GM19395 (cell line): ENCODE data around the gene ING3.

Experiments
- ATAC-seq: cut with Tn5 transposase; IDR thresholded peaks from one replicate; pipeline ENCODE4 v1.9.1; 2021; ENCODE audit warnings: mild to moderate bottlenecking, moderate library complexity; ENCODE audit not compliant: unreplicated experiment

The ING3 gene

DNA sequence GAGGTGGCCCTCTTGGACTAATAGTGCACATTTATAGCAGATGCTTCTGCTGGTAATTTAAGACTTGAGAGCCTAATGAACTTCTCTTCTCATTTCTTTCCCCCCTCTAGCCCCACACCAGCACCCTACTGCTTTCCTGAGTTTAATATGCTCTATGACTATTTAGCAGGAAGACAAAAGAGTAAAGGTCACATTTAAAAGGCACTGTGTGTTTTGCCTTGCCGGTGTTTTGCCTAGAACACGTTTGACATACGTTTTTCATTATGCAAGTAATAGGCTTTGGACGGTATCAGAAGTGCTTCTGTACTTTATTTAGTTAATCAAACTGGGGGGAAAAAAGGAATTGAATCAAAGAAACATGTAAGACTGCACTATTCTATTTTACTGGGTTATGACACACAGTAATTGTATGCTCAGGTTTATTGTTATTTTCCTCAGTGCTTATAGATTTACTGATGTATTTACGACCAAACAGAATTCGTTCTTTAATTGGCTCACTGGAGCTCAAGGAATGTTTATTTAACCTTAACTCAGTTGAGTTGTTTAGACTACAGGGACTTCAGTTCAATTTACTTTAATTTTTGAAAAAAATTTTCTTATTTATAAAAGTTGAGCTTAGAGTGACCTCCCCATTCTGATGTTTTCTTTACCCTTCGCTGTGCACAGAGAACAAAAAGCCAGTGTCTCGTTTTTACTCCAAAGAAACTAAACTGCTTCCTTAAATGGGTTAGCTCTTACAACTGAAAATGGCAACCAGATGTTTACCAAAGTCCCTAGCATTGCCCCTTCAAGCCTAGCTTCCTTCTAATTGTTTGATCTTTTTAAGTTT, 73.3 kb downstream of the ING3 start:
- ATAC-seq: peak; percentile 67

DNA sequence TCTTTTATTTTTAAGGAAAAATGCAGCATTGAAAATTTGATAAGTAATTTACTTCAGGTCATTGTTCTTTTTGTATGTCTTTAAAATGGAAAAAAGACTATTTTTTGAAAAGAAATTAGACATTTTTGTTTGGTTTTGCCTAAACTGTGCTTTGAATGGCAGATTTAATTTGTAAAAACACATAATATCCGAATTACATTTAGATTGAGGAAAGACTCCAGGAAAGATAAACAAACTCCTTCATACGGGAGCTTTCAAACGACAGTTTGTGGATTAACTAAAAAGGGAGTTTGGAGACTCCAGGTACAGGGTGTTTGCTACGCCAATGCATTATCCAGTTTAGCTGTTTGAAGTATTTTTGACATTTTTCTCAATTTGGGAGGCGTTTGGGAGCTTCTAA, 74.0 kb downstream of the ING3 start:
- ATAC-seq: no peak

DNA sequence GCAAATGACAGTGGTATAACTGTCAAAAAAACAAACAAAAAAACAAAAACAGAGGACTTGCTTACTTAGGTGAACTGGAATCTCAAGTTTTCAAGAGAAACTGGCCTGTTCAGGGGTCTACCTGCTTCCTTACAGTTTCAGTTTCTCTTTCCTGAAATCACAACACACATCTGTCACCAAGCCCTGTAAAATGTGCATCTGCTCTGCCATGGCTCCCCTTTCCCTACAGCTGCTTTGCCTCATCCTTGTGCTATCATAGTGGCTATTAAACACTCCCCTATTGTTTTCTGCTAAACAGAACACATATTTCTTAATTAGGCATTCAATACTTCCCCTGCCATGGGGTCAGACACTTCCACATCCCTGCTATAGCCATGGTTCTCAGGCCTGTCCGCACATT, 75.6 kb downstream of the ING3 start:
- ATAC-seq: no peak

DNA sequence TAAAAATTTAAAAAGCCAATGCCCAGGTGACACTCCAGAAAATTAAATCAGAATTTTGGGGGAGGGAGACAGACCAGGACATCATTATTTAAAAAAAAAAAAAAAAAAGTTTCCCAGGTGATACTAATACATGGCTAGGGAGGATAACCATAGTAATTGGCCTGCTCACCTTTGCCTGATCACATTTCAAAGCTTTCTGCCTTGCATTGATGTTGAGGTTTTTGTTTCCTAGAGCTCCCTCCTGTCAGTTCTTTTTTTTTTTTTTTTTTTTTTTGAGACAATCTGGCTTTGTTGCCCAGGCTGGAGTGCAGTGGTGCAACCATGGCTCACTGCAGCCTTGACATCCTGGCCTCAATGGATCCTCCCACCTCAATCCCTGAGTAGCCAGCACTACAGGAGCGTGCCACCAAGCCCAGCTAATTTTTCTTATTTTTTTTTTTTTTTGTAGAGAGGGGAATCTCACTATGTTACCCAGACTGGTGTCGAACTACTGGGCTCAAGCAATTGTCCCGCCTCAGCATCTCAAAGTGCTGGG, 76.1 kb downstream of the ING3 start:
- no peak for ATAC-seq
